Heart right ventricle (tissue), 16 donors: ENCODE measurements around the gene OGDH. TPM values are rescaled to one million over a fixed set of nuclear protein-coding genes. Genes with fewer than 3 reads are reported as not detected.

Experiments
- ATAC-seq, 8 donors: fragments of 200-7000 bp; cut with Tn5 transposase; one replicate each; pipeline ENCODE4 v1.9.1; 2020; ENCODE audit warnings: mild to moderate bottlenecking in 8 of 8, moderate library complexity in 8 of 8, moderate number of reproducible peaks in 1 of 8
- DNase-seq, 2 donors: peaks; one replicate each; pipeline ENCODE4 v3.0.0-alpha.2; 2020
- H3K27ac ChIP-seq, 10 donors: fragments of 200-600 bp; sonication (generic) in 2 of 10; one replicate each; pipeline versions ENCODE4 v1.5.0 to v1.8.0; 2020 to 2022; ENCODE audit warnings: mild to moderate bottlenecking in 3 of 10
- H3K27me3 ChIP-seq, 7 donors: fragments of 200-600 bp; one replicate each; pipeline ENCODE4 v1.8.0; 2021 to 2022; ENCODE audit warnings: mild to moderate bottlenecking in 2 of 7
- H3K36me3 ChIP-seq, 9 donors: fragments of 200-600 bp; sonication (generic) in 1 of 9; one replicate each; pipeline versions ENCODE4 v1.5.0 to v1.8.0; 2020 to 2022; ENCODE audit warnings: mild to moderate bottlenecking in 2 of 9
- H3K4me1 ChIP-seq, 9 donors: fragments of 200-600 bp; sonication (generic) in 1 of 9; one replicate each; pipeline versions ENCODE4 v1.5.0 to v1.8.0; 2020 to 2022; ENCODE audit warnings: mild to moderate bottlenecking in 4 of 9
- H3K4me3 ChIP-seq, 10 donors: fragments of 200-600 bp; sonication (generic) in 2 of 10; one replicate each; pipeline versions ENCODE4 v1.5.0 to v1.8.0; 2020 to 2022; ENCODE audit warnings: mild to moderate bottlenecking in 7 of 10, moderate library complexity in 2 of 10
- H3K9me3 ChIP-seq, 11 donors: fragments of 200-600 bp in 10 of 11; sonication (generic) in 2 of 11; one replicate each; pipeline versions ENCODE4 v1.5.0 to v1.8.0; 2013 to 2022; ENCODE audit warnings: mild to moderate bottlenecking in 2 of 11, control low read depth in 1 of 11, moderate library complexity in 1 of 11
- CTCF ChIP-seq, 9 donors: fragments of 200-600 bp; sonication (generic) in 2 of 9; IDR thresholded peaks; one replicate each; pipeline versions ENCODE4 v1.5.0 to v1.8.0; 2021 to 2022; ENCODE audit warnings: antibody characterized with exemption in 9 of 9, mild to moderate bottlenecking in 5 of 9, moderate library complexity in 1 of 9
- WGBS, 2 donors: extraction: QIAGEN DNeasy Blood & Tissue Kit; methylation state at CpG; one replicate each; pipeline ENCODE4 v1.1.7; 2013; ENCODE audit warnings: inconsistent platforms in 1 of 2; 5-methylcytosine and 5-hydroxymethylcytosine counted together
- intact Hi-C, 10 donors: fragments of 100-400 bp; cut with DNase I; formaldehyde crosslinking; loops; one replicate each; pipeline versions ENCODE4 v1.11.1 to v1.14.2; 2022
- polyA plus RNA-seq, 2 donors: library from polyadenylated mRNA; stranded (reverse); fragments of 200-250 nt; gene quantifications; one replicate each; pipeline ENCODE4 v1.2.3, GENCODE V29; 2013
- total RNA-seq, 10 donors: library from RNA; stranded (reverse); fragmentation: NEBNext Ultra II Directional in 3 of 10; extraction: Animal tissue kit (Norgen Biotek cat#: 25700) in 3 of 10; gene quantifications; one replicate each; pipeline versions ENCODE4 v1.2.1 to v1.2.4, GENCODE V29; 2021 to 2023
- donor health status: Arrhythmogenic right ventricular cardiomyopathy.
- donor health status: ischemic (EF 13 %, LVEDD 7.1; RV severe dilation, severe dysfunction).
- donor health status: healthy with polysubstance abuse.
- donor health status: DM: no; HTN: yes; CAD: no.
- donor health status: DM: no; HTN: no; CAD: no.
- donor health status: ischemic (EF 25% LVEDD 6.9; RV normal size, moderate dysfunction).
- donor health status: ischemic (EF 25% LVEDD 5.7; RV mildly dilated, moderate dysfunction).
- donor health status: healthy.
- donor health status: DM: yes; HTN: yes; CAD: no.
- donor health status: Ischemic cardiomyopathy.
- donor health status: ischemic (EF 35%, LVEDD 5.7; RV mildly dilated, moderate dysfunction).
- donor health status: nonischemic (EF 11% LVEDD 7.7; RV severe dilation, severe dysfunction).
- donor health status: DM: yes; HTN: yes; CAD: no.
- donor health status: PGD.
- donor health status: ischemic (EF 29% LVEDD 5.4; RV normal size, mild dysfunction).
- donor health status: nonischemic (EF 23%, LVEDD 6.1; RV moderate dilation, normal function).

Gene OGDH
- total and polyA plus RNA-seq, 12 donors = 202 to 724 (median 672) TPM

GRCh38 chr7:44673324-44673723, 66.9 kb downstream of the OGDH start:
- Histone ChIP-seq H3K4me1 (peaks cover 4 to 14% (median 9%) of the 10 kb centered on the region in 9 donors), H3K4me3 (no peak overlapping the region), H3K9me3 (no peaks in the 10 kb centered on the region), H3K36me3 (peaks cover 0 to 81% (median 36%) of the 10 kb centered on the region in 9 donors), H3K27ac (peak overlapping the region in 1 of 10 donors; percentile 52), H3K27me3 (no peaks in the 10 kb centered on the region)
- TF ChIP-seq CTCF (IDR thresholded peaks at IDR 0.05) = no peak
- WGBS, 2 donors = 94% methylated on average over 2 of the region's 2 CpGs
- no peak for DNase-seq
- intact Hi-C loops = no loop called here
- no peak for ATAC-seq

GRCh38 chr7:44673771-44674170, 67.3 kb downstream of the OGDH start:
- peaks cover 4 to 18% (median 13%) of the 10 kb centered on the region in 9 donors for H3K4me1 ChIP-seq
- no peak for TF ChIP-seq CTCF (IDR thresholded peaks at IDR 0.05)
- 86 to 90% methylated on average over 6 of the region's 6 CpGs for WGBS, 2 donors
- no peak overlapping the region for H3K4me3 ChIP-seq
- DNase-seq (no peak), ATAC-seq (no peak)
- no peak overlapping the region for H3K27ac ChIP-seq
- H3K27me3 ChIP-seq = no peaks in the 10 kb centered on the region
- H3K9me3 ChIP-seq = no peaks in the 10 kb centered on the region
- H3K36me3 ChIP-seq = peaks cover 0 to 83% (median 33%) of the 10 kb centered on the region in 9 donors
- intact Hi-C loops = no loop called here

- no peaks in the 10 kb centered on the region for H3K9me3 ChIP-seq
- H3K4me1 ChIP-seq = peaks cover 4 to 24% (median 20%) of the 10 kb centered on the region in 9 donors
- peak overlapping the region in 1 of 10 donors; percentile 7 for H3K27ac ChIP-seq
- H3K4me3 ChIP-seq = no peak overlapping the region
- ATAC-seq = no peak
- no peak for TF ChIP-seq CTCF (IDR thresholded peaks at IDR 0.05)
- DNase-seq = no peak
- intact Hi-C loops = no loop called here
- H3K27me3 ChIP-seq = no peaks in the 10 kb centered on the region
- WGBS, 2 donors = 98 to 99% methylated on average over 7 of the region's 7 CpGs
- H3K36me3 ChIP-seq = peaks cover 0 to 83% (median 33%) of the 10 kb centered on the region in 9 donors
Measured at GRCh38 chr7:44674381-44674780, 68.0 kb downstream of the OGDH start.

GRCh38 chr7:44676776-44677175, 70.3 kb downstream of the OGDH start:
- Histone ChIP-seq H3K4me3 (no peak overlapping the region), H3K27me3 (no peaks in the 10 kb centered on the region), H3K9me3 (no peaks in the 10 kb centered on the region), H3K4me1 (peaks cover 4 to 33% (median 22%) of the 10 kb centered on the region in 9 donors), H3K36me3 (peaks cover 0 to 97% (median 31%) of the 10 kb centered on the region in 9 donors), H3K27ac (peak overlapping the region in 4 of 10 donors; percentile 41 to 78 (median 64))
- intact Hi-C loops = no loop called here
- TF ChIP-seq CTCF (IDR thresholded peaks at IDR 0.05) = no peak
- DNase-seq (no peak), ATAC-seq (no peak)
- 94% methylated on average over 4 of the region's 4 CpGs for WGBS, 2 donors
